HG02973 (cell line): ENCODE data around the gene FBLN2.

Source experiments
- ATAC-seq: cut with Tn5 transposase; IDR thresholded peaks from one replicate; pipeline ENCODE4 v1.9.1; 2021; ENCODE audit warnings: moderate library complexity; ENCODE audit not compliant: unreplicated experiment

Gene FBLN2

DNA sequence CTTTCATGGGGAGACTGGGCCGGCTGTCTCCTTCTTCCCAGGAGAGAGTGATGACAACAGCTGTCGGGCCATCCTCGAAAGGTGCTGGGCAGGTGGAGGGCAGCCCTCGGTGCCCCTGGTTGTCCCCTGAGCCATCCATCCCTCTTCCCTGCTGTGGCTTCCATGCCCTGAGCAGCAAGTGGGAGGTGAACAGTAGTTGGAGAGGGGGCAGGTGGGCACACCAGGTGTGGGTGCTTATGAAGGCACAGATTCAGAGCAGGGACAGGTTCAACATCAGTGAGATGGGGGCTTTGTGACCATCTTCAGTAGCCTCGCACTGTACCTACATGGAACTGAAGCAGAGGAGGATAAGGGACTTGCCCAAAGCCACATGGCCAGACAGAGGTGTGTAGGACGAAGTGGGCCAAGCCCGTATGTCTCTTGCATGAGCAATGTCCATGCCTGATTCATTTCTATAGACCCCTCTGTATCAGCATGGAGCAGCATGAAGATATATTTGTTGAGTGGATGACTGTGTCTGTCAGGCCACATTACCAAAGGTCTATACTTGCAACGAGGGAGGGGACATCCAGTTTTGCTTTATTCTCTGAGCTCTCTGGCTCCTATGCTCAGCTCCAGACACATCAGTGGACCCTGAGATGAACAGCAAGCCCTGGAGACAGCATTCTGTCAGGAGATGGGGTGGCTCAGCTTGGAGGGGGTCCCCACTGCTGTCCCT is 107.8 kb downstream of the FBLN2 start:
- no peak for ATAC-seq

DNA sequence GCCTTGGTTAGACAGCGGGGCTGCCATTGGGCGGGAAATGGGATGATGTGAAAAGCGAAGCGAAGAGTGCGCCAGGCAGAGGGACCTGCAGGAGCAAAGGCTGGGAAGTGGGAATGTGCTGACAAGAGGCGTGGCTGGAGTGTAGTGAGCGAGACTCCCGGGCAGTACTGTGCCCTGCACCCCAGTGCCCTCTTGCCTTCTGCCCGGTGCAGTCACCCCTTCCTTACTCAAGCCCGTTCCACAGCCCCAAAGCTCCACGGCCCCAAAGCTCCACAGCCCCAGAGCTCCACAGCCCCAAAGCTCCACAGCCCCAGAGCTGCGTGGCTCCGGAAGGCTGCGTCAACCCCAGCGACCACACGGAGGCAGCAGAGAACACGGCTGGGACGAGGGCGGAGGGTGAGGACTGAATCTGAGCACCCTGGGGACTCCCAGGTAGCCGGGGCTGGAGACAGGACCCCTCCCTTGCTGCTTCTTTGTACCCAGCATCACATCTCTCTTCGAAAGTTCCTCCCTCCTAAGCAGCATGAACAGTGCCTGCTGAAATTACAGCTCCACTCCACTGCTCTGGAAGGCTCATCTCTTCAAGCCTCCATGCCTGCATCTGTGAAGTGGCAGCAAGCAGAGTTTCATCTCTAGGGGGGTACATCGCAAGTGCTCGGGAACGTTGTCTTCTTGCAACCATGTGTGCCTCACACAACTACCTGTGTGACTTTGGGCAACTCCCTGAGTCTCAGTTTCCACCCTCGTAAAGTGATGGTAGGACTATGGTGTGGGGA is 108.9 kb downstream of the FBLN2 start:
- peak; percentile 54 for ATAC-seq

DNA sequence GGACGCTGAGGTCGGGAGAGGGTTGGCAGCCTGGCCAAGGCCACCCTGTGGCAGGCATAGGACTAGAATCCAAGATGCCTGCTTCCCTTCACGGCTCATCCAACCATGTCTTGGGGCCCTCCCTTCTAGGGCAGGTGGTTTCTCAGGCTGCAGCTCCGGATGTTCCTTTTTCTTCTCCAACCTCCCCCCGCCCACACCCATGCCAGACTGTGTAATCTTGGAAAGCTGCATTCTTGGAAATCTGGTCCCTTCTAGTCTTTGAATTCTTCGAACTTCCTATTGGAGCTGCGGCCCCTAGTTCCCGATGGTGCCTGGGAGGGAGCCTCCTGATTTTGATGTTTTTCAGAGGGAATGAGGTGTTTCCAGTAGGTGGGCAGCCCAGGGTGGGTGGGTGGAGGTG is 109.8 kb downstream of the FBLN2 start:
- ATAC-seq: no peak

DNA sequence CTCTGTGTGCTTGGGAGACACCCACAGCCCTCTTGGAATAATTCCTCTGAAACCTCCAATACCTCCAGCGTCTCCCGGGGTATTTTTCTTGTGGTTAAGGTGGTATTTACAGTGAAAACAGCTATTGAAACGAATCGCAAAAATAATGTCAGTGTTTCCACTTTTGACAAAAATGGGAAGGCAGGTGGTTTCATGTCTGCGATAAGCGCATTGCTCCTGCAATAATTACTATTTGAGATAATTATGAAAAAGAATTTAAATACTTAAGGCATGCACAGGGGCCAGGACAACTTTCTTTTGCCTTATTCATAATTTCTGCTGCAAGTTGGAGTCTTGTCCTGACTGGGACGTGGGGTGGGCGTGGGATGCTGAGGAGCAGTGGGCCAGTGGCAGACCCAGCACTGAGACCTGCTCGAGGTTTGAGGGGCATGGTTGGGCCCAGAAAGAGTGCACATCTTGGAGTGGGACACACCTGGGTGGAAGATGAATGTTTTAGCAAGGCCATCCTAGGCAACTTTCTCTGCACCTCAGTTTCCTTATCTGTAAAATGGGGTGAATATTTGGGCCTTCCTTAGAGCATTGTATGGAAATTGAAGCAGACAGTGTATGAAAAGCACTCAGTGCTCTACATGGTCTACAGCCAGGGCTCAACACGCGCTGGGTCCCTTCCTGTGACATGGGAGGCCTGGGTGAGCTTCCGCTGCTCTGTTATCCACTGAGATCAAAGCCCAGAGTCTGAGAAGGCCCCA is 110.5 kb downstream of the FBLN2 start:
- ATAC-seq: no peak

DNA sequence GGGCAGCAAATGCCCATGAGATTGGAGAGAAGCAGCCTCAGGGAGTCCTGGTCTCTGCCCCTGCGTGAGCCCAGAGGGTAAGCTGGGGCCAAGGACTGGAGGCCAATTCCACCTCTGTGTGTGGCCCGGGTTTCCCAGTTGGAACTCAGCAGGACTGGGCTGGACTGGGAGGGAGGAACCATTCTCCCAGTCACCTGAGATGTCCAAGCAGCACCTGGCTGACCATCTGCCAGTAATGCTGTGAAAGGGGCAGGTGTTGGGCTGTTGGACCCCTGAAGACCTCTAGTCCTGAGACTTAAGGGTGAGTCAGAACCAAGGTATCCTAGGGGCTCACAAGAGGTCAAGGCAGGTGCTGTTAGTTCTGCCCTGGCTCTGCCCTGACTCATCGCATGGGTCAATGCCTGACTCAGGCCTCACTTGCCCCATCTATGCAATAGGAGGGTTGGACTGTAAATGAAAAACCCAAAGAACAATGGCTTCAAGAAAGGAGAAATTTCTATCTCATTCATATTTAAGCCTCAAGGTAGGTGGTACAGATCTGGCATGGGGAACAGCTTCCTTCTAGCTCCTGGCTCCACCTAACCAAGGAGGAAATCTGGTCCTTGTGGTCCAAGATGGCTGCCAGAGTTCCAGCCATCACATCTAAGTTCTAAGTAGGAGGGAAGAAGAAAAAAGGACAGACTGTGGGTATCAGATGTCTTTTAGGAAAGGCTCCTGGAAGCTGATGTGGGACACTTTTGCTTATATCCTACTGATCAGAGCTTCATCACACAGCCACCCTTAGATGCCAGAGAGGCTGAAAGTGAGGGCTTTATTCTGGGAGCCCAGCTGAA is 111.3 kb downstream of the FBLN2 start:
- ATAC-seq: no peak

DNA sequence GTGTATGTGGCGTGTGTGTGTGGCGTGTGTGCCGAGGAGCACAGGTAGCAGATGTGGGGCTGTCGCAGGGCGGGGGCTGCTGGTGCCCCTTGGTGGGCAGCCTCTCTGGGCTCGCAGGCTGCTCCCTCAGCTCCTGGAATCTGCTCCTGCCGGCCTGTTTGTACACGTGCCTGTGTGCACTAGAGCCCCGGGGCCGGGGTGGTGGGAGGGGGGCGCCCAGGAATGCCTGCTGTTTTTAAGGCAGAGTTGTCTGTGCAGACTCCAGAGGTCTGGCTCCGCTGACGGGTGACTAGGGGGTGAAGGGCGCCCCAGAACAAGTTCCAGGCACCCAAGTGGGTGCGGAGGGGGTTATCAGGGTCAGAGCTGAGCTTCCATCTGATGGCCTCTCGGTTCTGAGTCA is 112.2 kb downstream of the FBLN2 start:
- no peak for ATAC-seq

DNA sequence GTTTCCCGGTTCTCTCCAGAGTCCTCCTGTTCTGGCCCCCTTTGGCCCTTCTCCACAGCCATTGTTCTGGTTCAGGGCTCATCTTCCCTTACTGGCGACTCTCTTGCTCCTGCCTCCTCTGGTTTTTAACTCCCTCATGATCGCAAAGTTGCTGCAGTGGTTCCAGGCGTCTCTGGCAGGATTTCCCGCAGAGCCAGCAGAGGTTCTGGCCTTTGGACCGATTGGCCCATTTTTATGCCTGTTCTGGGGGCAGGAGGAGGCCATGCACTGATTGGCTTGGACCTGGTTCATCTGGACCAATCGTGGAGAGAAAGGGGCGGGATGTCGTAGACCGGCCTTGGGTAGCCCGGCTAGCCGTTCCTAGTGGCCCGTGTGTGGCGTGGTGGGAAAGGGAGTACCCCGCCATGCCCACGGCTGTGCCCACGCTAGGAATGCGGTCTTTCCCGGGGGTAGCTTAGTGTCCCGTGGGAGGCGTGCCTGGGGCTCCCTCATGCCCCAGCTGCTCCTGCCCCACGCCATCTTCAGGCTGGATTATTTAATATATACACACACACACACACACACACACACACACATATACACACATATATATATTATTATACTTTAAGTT is 113.4 kb downstream of the FBLN2 start:
- no peak for ATAC-seq

DNA sequence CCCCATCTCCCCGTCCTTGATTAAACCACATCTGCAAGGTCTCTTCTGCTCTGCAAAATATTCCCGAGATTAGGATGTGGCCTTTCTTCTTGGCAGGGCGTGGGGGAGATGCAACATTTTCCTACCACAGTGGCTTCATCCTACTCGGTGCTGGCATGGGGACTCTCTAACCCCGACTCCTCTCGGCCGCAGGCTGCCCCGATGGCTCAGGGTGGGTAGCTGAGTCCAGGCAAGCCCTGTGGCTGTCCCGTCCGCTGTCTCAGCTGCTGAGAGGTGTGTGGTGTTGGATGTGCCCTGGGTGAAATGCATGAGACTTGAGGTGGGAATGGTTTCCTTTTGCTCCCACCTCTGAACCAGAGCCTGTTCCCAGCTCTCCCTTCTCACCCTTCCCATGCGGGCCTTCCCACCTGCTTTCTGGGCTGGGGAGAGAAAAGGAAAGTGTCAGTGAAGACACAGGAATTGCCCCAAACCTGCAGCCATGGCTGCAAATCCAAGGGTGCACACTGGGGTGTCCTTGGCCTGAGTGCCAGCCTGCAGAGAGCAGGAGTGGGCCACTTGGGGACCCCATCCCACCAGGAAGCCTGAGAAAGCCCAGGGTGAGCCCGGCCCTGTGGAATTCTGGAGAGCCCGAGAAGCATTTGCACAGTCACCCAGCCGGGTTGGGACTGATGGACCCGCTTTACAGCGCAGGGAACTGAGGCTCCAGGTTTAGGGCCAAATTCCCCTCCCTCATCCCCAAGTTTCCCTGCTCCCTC is 115.0 kb downstream of the FBLN2 start:
- ATAC-seq: no peak

DNA sequence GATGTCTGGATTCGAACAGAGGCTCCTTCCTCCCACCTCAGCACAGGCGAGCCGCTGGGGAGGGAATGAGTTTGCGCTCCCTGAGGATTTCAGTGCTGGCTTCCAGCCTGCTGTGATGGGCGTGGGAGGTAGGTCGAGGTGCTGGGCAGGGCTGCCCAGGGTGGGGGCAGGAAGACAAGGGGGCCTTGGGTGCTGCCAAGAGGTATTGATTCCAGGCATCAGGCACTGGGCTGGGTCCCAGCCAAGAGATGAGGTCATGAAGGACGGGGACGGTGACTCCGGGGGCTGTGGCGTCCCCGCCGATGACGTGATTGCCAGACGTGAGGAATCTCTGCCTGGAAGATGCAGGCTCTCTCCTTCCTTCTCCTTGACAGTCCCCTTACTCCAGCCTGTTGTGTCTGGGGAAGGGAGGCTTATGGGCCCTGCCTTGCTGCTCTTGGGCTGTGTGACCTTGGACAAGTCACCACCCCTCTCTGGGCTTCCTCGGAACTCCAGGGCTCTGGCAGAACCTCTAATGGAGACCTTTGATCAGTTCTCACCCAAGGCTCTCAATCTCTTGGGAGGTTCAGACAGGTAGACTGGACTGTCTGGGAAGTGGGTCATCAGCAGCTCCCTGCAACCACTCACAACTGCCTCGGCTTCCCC is 116.8 kb downstream of the FBLN2 start:
- no peak for ATAC-seq

DNA sequence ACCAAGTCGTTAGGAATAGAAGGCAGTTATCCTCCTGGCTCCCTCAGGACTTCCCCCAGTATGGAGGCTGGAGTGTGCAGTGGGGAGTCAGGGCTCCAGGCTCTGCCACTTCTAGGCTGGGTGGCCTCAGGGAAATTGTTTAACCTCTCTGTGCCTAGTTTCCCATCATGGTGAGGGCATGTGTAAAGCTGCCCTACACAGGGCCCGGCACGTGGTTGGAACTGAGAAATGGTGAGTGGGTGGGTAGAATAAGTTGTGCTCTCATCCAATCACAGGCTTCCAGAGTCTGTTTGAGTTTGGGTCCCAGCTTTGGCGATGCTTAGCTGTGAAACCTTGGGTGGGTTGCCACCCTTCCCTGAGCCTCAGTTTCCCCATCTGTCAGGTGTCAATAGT is 117.3 kb downstream of the FBLN2 start:
- no peak for ATAC-seq

DNA sequence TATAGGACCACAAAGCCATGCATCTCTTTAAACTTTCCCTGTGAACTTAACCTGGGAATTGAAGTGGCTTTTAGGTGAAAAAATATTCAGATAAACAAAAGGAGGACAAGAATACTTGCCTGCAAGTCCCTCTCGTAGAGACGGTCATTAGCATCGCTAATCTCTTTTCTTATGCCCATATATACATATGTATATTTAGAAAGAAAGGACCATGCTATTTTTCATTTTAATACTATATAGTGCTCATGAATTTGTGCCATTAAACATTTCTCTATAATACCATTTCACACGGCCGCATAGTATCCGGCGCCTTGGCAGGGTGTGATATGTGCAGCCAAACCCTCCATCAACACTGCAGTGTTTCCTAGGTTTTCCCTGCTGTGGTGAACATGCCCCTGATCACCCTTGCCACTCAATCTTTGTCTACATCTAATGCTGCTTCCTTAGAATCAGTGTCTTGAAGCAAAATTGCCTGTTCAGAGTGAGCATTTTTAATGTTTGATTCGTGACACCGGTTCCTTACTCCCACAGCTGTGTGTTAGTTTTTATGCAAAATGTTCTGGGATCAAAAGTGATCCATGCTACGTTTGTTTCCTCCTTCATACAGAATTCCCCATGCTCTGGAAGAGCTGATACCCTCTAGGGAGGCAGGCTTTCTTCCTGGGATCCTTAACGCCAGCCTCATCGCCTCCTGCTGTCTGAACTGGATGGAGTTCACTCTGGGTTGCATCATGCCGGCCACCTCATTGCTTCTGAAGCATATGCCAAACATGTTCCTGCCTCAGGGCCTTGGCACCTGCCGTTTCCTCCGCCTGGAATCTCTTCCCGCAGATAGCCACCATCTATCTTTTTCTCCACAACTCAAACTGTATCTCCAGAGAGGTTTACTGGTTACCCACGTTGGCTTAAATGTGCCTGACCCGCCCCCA is 118.1 kb downstream of the FBLN2 start:
- ATAC-seq: no peak

DNA sequence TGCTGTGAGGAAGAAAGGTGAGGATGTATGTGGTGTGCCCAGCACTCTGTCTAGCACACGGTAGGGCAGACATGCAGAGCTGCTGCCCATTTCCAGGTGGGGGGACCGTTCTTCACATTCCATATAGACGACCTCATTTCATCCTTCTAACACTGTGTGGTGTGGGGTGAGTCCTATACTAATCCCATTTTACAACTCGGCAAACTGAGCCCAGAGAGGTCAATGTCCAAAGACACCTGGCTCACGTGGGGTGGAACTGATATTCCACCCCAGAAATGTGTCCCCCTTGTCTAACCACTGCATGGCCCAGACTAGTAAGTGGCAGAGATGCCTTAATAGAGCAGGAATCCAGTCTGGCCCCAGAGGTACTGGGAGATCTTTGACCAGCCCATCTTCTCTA is 119.2 kb downstream of the FBLN2 start:
- ATAC-seq: no peak

DNA sequence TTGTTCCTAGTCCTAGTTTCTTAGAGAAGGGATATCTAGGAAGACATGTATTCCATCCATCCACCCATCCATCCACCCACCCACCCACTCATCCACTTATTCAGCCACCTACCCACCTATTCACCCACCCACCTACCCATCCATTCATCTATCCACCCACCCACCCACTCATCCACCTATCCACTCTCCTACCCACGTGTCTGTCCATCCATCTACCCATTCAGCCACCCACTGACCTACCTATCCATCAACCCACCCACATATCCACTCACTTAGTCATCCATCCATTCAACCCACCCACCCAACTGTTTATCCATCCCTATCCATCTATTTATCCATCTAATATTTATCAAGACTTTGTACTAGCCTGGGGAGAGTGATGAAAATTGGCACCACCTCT is 120.5 kb downstream of the FBLN2 start:
- ATAC-seq: no peak

DNA sequence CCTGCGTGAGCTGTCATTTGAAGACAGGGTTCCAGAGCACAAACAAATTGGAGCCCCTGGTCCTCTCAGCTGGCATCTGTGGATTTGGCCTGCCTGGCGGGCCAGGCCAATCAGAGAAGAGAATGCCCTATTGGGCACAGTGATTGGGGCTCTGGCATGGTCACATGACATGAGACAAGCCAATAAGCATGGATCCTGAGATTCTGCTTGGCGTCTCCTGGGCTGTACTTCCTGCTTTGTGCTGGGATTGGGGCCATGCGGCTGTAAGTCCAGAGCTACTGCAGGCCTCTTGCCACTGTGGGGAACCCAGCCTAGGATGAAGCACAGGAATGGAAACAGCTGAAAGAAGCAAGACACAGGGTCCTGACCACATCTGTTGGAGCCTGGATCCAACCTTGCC is 121.4 kb downstream of the FBLN2 start:
- ATAC-seq: no peak

DNA sequence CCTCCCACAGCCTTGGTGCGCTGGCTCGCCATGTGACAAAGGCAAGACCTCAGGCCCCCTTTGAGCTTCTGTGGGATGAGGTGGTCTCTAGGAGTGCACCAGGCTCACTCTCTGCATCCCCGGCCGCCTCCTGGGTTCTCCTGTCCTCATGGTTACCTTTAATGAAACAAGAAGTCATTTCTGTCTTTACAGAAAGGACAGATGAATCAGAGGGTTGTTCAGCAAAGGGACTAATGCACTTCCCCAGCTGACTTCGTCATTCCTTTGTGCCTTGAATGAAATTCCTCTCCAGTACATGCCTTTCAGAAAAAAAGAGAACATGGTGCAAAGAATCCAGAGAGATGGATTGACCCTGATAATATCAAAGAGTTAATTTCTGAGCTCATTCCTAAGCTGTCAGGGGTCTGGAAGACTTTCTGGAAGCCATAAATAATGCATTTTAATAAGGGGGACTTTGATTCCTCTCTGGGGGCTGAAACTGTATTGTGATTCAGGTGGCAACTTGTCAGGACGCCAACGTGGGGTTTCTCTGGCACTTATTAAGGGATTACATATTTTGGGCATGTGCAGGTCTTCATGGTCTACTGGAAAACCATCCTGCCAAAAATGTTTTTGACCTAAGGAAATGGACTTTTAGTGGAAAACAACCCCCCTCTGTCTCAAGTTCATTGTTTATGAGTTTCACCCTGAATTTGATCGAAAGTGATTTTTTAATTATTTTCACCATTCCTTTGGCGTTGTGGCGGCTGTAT is 122.7 kb downstream of the FBLN2 start:
- ATAC-seq: no peak

DNA sequence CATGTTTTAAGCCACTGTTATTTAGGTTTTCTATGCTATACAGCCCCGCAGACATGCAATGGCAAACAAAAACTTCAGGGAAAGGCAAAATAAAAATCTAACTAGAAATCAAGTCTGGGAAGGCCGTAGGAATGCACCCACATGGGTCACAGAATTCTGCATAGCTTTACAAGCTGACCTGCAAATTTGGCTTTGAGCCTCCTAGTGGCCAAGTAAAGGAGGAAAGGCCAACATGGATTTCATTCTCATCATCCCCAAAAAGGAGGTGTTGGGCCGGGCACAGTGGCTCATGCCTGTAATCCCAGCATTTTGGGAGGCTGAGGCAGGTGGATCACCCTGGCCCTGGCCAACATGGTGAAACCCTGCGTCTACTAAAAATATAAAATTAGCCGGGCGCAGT is 124.3 kb downstream of the FBLN2 start:
- no peak for ATAC-seq

DNA sequence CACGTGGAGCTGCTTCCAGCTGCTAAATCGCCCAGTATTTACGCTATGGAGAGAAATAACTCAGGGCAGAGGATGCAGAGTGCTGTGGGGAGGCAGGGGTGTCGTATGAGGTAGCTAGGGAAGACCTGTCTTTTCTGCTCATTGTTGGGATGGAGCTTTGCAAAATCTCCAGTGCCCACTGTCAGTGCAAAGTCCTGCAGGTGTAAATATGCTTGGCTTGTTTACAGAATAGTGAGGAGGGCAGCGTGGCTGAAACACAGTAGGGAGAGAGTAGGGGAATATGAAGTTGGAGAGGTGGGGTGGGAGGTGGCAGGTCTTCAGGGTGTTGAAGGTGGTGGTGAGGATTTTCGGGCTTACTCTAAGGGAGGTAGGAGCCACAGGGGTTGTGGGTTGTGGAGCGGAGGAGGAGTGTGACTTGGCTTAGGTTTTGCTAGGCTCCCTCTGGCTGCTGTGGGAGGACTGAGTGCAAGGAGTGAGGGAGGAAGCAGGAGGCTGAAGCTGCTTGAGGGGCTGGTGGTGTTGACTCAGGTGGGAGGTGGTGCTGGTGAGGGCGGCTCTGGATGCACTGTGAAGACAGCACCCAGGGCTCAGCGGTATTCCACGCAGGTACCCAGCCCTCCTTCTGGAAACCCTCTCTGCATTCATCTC is 125.7 kb downstream of the FBLN2 start:
- ATAC-seq: no peak
